ENCODE data around the gene SKOR1. TPM values are rescaled to one million over a fixed set of nuclear protein-coding genes. Genes with fewer than 3 reads are reported as not detected.

The SKOR1 gene
- total and polyA plus RNA-seq, 2 of the 13 experiments (the other 11 are each of a cell fraction or from before 2014, with no cell fraction given): 0.09 to 0.11 TPM

GRCh38 chr15:67833710-67834511 lies 8.6 kb downstream of the SKOR1 start (continued):
- no peak for TF ChIP-seq ZBTB40 (IDR thresholded peaks at IDR 0.05)
- TF ChIP-seq ZBTB40 (CRISPR knock-in tag; IDR thresholded peaks at IDR 0.05): 0 out of 2 replicates have a peak, but pooled peaks have one; percentile 44
- TF ChIP-seq SP4 (CRISPR knock-in tag; IDR thresholded peaks at IDR 0.05): no peak
- TF ChIP-seq ZNF264 (CRISPR knock-in tag; IDR thresholded peaks at IDR 0.05): no peak
- no peak for TF ChIP-seq ATAD3A (CRISPR knock-in tag; IDR thresholded peaks at IDR 0.05)
- TF ChIP-seq ZNF326 (CRISPR knock-in tag; IDR thresholded peaks at IDR 0.05; ENCODE audit: borderline replicate concordance): no peak
- no peak for TF ChIP-seq ZNF615 (CRISPR knock-in tag; IDR thresholded peaks at IDR 0.05; ENCODE audit: borderline replicate concordance)
- peak; percentile 45; the same call in 1 of the 2 replicates for TF ChIP-seq MTA1 (CRISPR knock-in tag; IDR thresholded peaks at IDR 0.05; ENCODE audit: borderline replicate concordance)
- TF ChIP-seq ZNF7 (CRISPR knock-in tag; IDR thresholded peaks at IDR 0.05): no peak
- no peak for TF ChIP-seq HHEX (CRISPR knock-in tag; IDR thresholded peaks at IDR 0.05)
- TF ChIP-seq RFXAP (CRISPR knock-in tag; IDR thresholded peaks at IDR 0.05; ENCODE audit: borderline replicate concordance): no peak
- TF ChIP-seq THAP9 (CRISPR knock-in tag; IDR thresholded peaks at IDR 0.05; ENCODE audit: borderline replicate concordance): no peak
- TF ChIP-seq ZNF207 (IDR thresholded peaks at IDR 0.05; ENCODE audit: borderline replicate concordance): no peak
- TF ChIP-seq ZNF800 (CRISPR knock-in tag; IDR thresholded peaks at IDR 0.05): no peak
- no peak for TF ChIP-seq ZNF225 (CRISPR knock-in tag; IDR thresholded peaks at IDR 0.05)
- TF ChIP-seq ZNF569 (CRISPR knock-in tag; IDR thresholded peaks at IDR 0.05; ENCODE audit: borderline replicate concordance): no peak

All from HepG2 (cell line).